SK-N-SH treated with all-trans-retinoic acid at 6 μM for 48 hours (cell line): ENCODE data around the gene CETP.

Source experiments
- ATAC-seq: fragments of 200-7000 bp; cut with Tn5 transposase; 3 replicates; pipeline ENCODE4 v1.9.1; 2020; ENCODE audit warnings: mild to moderate bottlenecking, moderate library complexity
- ARNTL ChIP-seq: fragments of 450-650 bp; formaldehyde crosslinking; IDR thresholded peaks from 2 replicates; pipeline ENCODE4 v1.5.0; 2020; ENCODE audit warnings: low read depth, mild to moderate bottlenecking, moderate library complexity, borderline replicate concordance
- BACH2 ChIP-seq: fragments of 250-450 bp; sonication (Bioruptor Pico); IDR thresholded peaks from 2 replicates; pipeline ENCODE4 v1.9.0; 2021; ENCODE audit warnings: mild to moderate bottlenecking, borderline replicate concordance
- CREB5 ChIP-seq: fragments of 250-450 bp; sonication (Bioruptor Pico); IDR thresholded peaks from 2 replicates; pipeline ENCODE4 v1.5.1; 2020; ENCODE audit warnings: low read depth, mild to moderate bottlenecking, moderate library complexity
- CSDC2 ChIP-seq: fragments of 250-450 bp; sonication (Bioruptor Pico); IDR thresholded peaks from 2 replicates; pipeline ENCODE4 v1.5.0; 2020; ENCODE audit warnings: mild to moderate bottlenecking, moderate library complexity
- CSRNP3 ChIP-seq: fragments of 250-450 bp; sonication (Bioruptor Pico); IDR thresholded peaks from 2 replicates; pipeline ENCODE4 v1.5.1; 2021; ENCODE audit warnings: mild to moderate bottlenecking, moderate library complexity
- GLIS3 ChIP-seq: fragments of 250-450 bp; sonication (Bioruptor Pico); IDR thresholded peaks from 2 replicates; pipeline ENCODE4 v1.5.0; 2020; ENCODE audit warnings: mild to moderate bottlenecking, moderate library complexity
- ISL1 ChIP-seq: fragments of 250-450 bp; sonication (Bioruptor Pico); IDR thresholded peaks from 2 replicates; pipeline ENCODE4 v2.1.2; 2022; ENCODE audit warnings: mild to moderate bottlenecking, moderate library complexity
- OSR1 ChIP-seq: fragments of 250-450 bp; sonication (Bioruptor Pico); IDR thresholded peaks from 2 replicates; pipeline ENCODE4 v1.8.0; 2022; ENCODE audit warnings: moderate library complexity, mild to moderate bottlenecking, inconsistent platforms
- PATZ1 ChIP-seq: fragments of 250-450 bp; sonication (Bioruptor Pico); IDR thresholded peaks from 2 replicates; pipeline ENCODE4 v1.8.0; 2020; ENCODE audit warnings: mild to moderate bottlenecking, moderate library complexity, borderline replicate concordance
- POU6F1 ChIP-seq: fragments of 250-450 bp; sonication (Bioruptor Pico); IDR thresholded peaks from 2 replicates; pipeline ENCODE4 v1.8.0; 2021; ENCODE audit warnings: low read depth, mild to moderate bottlenecking, moderate library complexity, borderline replicate concordance
- PPARA ChIP-seq: fragments of 250-450 bp; sonication (Bioruptor Pico); IDR thresholded peaks from 2 replicates; pipeline ENCODE4 v1.5.0; 2020; ENCODE audit warnings: mild to moderate bottlenecking, borderline replicate concordance
- RARB ChIP-seq: fragments of 250-450 bp; sonication (Bioruptor Pico); IDR thresholded peaks from 2 replicates; pipeline ENCODE4 v1.8.0; 2021; ENCODE audit warnings: mild to moderate bottlenecking, moderate library complexity
- SNAI2 ChIP-seq: fragments of 250-450 bp; sonication (Bioruptor Pico); IDR thresholded peaks from 2 replicates; pipeline ENCODE4 v1.5.0; 2020; ENCODE audit warnings: mild to moderate bottlenecking, moderate library complexity
- TCF4 ChIP-seq: fragments of 250-450 bp; sonication (Bioruptor Pico); IDR thresholded peaks from 2 replicates; pipeline ENCODE4 v1.8.0; 2021; ENCODE audit warnings: mild to moderate bottlenecking, moderate library complexity, borderline replicate concordance
- TSHZ2 ChIP-seq: fragments of 250-450 bp; sonication (Bioruptor Pico); IDR thresholded peaks from 2 replicates; pipeline ENCODE4 v1.5.0; 2020; ENCODE audit warnings: mild to moderate bottlenecking, moderate library complexity
- ZC3H10 ChIP-seq: fragments of 250-450 bp; sonication (Bioruptor Pico); IDR thresholded peaks from 2 replicates; pipeline ENCODE4 v1.5.1; 2021; ENCODE audit warnings: mild to moderate bottlenecking, moderate library complexity
- ZFP30 ChIP-seq: fragments of 450-650 bp; formaldehyde crosslinking; IDR thresholded peaks from 2 replicates; pipeline ENCODE4 v1.5.0; 2022; ENCODE audit warnings: mild to moderate bottlenecking, moderate library complexity
- ZNF565 ChIP-seq: fragments of 450-650 bp; formaldehyde crosslinking; conservative IDR thresholded peaks from 2 replicates; pipeline ENCODE4 v1.5.0; 2020; ENCODE audit warnings: low read depth, mild to moderate bottlenecking, moderate library complexity
- ZNF70 ChIP-seq: fragments of 450-650 bp; formaldehyde crosslinking; IDR thresholded peaks from 2 replicates; pipeline ENCODE4 v1.5.0; 2020; ENCODE audit warnings: mild to moderate bottlenecking, moderate library complexity
- ZNF8 ChIP-seq: fragments of 450-650 bp; formaldehyde crosslinking; IDR thresholded peaks from 2 replicates; pipeline ENCODE4 v1.5.0; 2020; ENCODE audit warnings: mild to moderate bottlenecking, moderate library complexity

Gene CETP

GRCh38 chr16:56921571-56921970 is 40.2 kb upstream of the CETP start (continued):
- no peak for TF ChIP-seq CREB5 (CRISPR knock-in tag)
- TF ChIP-seq ZNF8 (CRISPR knock-in tag), result no peak

- TF ChIP-seq ARNTL (no peak), ZNF565 (CRISPR knock-in tag) (no peak), CSDC2 (CRISPR knock-in tag) (no peak), SNAI2 (CRISPR knock-in tag) (no peak), TSHZ2 (CRISPR knock-in tag) (no peak), TCF4 (CRISPR knock-in tag) (no peak), ZNF70 (CRISPR knock-in tag) (no peak), GLIS3 (no peak), PPARA (no peak), ISL1 (no peak), ZNF8 (CRISPR knock-in tag) (no peak), ZC3H10 (no peak)
- ATAC-seq, result no peak
Observed at GRCh38 chr16:56923481-56924091, 38.2 kb upstream of the CETP start.

GRCh38 chr16:56927471-56927870 is 34.3 kb upstream of the CETP start:
- TF ChIP-seq CSRNP3 (CRISPR knock-in tag), result no peak
- no peak for TF ChIP-seq ZC3H10
- no peak for TF ChIP-seq CSDC2 (CRISPR knock-in tag)
- TF ChIP-seq ZNF565 (CRISPR knock-in tag), result no peak
- TF ChIP-seq TSHZ2 (CRISPR knock-in tag), result no peak
- no peak for TF ChIP-seq ARNTL
- no peak for TF ChIP-seq BACH2
- no peak for TF ChIP-seq ZNF70 (CRISPR knock-in tag)
- TF ChIP-seq ZFP30 (CRISPR knock-in tag), result no peak
- TF ChIP-seq POU6F1 (CRISPR knock-in tag), result no peak
- no peak for TF ChIP-seq OSR1
- no peak for TF ChIP-seq TCF4 (CRISPR knock-in tag)
- no peak for TF ChIP-seq PPARA
- TF ChIP-seq ZNF8 (CRISPR knock-in tag), result no peak
- TF ChIP-seq GLIS3, result no peak
- no peak for TF ChIP-seq PATZ1 (CRISPR knock-in tag)
- no peak for TF ChIP-seq RARB (CRISPR knock-in tag)
- TF ChIP-seq SNAI2 (CRISPR knock-in tag), result no peak
- no peak for ATAC-seq
